ENCODE measurements around the gene PPP3R1. TPM values are rescaled to one million over a fixed set of nuclear protein-coding genes. Genes with fewer than 3 reads are reported as not detected.

PPP3R1 gene
- total and polyA plus RNA-seq, 9 of the 15 experiments (the other 6 are each of a cell fraction or from before 2014, with no cell fraction given): 3.7 to 70.0 (median 24.8) TPM

DNA sequence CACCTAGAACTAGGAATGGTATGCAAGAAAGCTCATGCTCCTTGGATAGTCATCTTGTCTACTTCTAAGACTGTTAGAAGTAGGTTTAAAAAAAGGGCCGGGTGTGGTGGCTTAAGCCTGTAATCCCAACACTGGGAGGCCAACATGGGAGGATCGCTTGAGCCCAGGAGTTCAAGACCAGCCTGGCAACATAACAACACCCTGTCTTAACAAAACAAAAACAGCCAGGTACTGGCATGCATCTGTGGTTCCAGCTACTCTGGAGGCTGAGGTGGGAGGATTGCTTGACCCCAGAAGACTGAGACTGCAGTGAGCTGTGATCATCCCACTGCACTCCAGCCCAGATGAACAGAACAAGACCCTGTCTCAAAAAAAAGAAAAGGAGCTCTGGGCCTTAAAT lies 74.8 kb downstream of the PPP3R1 start:
- FAIRE-seq (no peak), DNase-seq (ENCODE audit: extremely low read depth in 1 of 4, low spot score in 3 of 4) (no peak), ATAC-seq (no peak)
- TF ChIP-seq POLR2A (conservative IDR thresholded peaks at IDR 0.05) (0 out of 2 replicates have a peak, but pooled peaks have one; percentile 11), LCOR (CRISPR knock-in tag; IDR thresholded peaks at IDR 0.05) (no peak)
- TF ChIP-seq, protein P1, sequence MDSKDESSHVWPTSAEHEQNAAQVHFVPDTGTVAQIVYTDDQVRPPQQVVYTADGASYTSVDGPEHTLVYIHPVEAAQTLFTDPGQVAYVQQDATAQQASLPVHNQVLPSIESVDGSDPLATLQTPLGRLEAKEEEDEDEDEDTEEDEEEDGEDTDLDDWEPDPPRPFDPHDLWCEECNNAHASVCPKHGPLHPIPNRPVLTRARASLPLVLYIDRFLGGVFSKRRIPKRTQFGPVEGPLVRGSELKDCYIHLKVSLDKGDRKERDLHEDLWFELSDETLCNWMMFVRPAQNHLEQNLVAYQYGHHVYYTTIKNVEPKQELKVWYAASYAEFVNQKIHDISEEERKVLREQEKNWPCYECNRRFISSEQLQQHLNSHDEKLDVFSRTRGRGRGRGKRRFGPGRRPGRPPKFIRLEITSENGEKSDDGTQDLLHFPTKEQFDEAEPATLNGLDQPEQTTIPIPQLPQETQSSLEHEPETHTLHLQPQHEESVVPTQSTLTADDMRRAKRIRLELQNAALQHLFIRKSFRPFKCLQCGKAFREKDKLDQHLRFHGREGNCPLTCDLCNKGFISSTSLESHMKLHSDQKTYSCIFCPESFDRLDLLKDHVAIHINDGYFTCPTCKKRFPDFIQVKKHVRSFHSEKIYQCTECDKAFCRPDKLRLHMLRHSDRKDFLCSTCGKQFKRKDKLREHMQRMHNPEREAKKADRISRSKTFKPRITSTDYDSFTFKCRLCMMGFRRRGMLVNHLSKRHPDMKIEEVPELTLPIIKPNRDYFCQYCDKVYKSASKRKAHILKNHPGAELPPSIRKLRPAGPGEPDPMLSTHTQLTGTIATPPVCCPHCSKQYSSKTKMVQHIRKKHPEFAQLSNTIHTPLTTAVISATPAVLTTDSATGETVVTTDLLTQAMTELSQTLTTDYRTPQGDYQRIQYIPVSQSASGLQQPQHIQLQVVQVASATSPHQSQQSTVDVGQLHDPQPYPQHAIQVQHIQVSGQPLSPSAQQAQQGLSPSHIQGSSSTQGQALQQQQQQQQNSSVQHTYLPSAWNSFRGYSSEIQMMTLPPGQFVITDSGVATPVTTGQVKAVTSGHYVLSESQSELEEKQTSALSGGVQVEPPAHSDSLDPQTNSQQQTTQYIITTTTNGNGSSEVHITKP (IDR thresholded peaks at IDR 0.05; ENCODE audit: partially characterized antibody): no peak
- TF ChIP-seq, protein P2, sequence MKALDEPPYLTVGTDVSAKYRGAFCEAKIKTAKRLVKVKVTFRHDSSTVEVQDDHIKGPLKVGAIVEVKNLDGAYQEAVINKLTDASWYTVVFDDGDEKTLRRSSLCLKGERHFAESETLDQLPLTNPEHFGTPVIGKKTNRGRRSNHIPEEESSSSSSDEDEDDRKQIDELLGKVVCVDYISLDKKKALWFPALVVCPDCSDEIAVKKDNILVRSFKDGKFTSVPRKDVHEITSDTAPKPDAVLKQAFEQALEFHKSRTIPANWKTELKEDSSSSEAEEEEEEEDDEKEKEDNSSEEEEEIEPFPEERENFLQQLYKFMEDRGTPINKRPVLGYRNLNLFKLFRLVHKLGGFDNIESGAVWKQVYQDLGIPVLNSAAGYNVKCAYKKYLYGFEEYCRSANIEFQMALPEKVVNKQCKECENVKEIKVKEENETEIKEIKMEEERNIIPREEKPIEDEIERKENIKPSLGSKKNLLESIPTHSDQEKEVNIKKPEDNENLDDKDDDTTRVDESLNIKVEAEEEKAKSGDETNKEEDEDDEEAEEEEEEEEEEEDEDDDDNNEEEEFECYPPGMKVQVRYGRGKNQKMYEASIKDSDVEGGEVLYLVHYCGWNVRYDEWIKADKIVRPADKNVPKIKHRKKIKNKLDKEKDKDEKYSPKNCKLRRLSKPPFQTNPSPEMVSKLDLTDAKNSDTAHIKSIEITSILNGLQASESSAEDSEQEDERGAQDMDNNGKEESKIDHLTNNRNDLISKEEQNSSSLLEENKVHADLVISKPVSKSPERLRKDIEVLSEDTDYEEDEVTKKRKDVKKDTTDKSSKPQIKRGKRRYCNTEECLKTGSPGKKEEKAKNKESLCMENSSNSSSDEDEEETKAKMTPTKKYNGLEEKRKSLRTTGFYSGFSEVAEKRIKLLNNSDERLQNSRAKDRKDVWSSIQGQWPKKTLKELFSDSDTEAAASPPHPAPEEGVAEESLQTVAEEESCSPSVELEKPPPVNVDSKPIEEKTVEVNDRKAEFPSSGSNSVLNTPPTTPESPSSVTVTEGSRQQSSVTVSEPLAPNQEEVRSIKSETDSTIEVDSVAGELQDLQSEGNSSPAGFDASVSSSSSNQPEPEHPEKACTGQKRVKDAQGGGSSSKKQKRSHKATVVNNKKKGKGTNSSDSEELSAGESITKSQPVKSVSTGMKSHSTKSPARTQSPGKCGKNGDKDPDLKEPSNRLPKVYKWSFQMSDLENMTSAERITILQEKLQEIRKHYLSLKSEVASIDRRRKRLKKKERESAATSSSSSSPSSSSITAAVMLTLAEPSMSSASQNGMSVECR (CRISPR knock-in tag; IDR thresholded peaks at IDR 0.05): no peak
- ChIA-PET CTCF (ENCODE audit: low intra/inter-chr PET ratio) (no interaction called here), POLR2A (interaction anchor here (1.4 kb wide), 1 partner anchor 8 kb away, joined by 6 read pairs; no protein-coding TSS in a partner anchor)
- Histone ChIP-seq H3K36me3 (ENCODE audit: control insufficient read depth, insufficient read depth, low read length) (peaks cover 85% of the 10 kb centered on the region), H3K9me3 (replicated peaks; ENCODE audit: control insufficient read depth, insufficient read depth, low read depth, low read length) (no peaks in the 10 kb centered on the region), H2AFZ (ENCODE audit: low read depth, low read length) (no peak overlapping the region), H3K27me3 (ENCODE audit: control insufficient read depth in 2 of 2, insufficient read depth in 2 of 2, low read length in 2 of 2) (no peaks in the 10 kb centered on the region), H3K4me3 (no peak overlapping the region), H3K4me2 (ENCODE audit: insufficient read depth, low read length) (no peak overlapping the region), H3K9ac (ENCODE audit: insufficient read depth in 1 of 2, low read depth in 2 of 2, low read length in 2 of 2) (no peak overlapping the region), H3K79me2 (ENCODE audit: control insufficient read depth, insufficient read depth, low read length) (0 out of 3 replicates have a peak, but pooled peaks cover 5% of the 10 kb centered on the region), H3K27ac (ENCODE audit: extremely low read depth, low read depth, low read length) (no peak overlapping the region), H3K9me1 (ENCODE audit: control insufficient read depth, insufficient read depth, low read length) (no peaks in the 10 kb centered on the region), H4K20me1 (replicated peaks; ENCODE audit: control insufficient read depth, insufficient read depth, low read length) (no peaks in the 10 kb centered on the region), H3K4me1 (replicated peaks in 1 of 2; ENCODE audit: control insufficient read depth in 2 of 2, insufficient read depth in 2 of 2, low read length in 2 of 2) (no peaks in the 10 kb centered on the region)
- WGBS (ENCODE audit: insufficient coverage, low coverage, missing lambda C conversion rate): 28% methylated on average over 2 of the region's 2 CpGs
- BruUV-seq (replicated peaks): no TSS peak
- intact Hi-C loops (cut with micrococcal nuclease): no loop called here
- in situ Hi-C loops (cut with MboI): no loop called here

Data from K562 (cell line).